ENCODE measurements around the gene MATCAP1.

DNA sequence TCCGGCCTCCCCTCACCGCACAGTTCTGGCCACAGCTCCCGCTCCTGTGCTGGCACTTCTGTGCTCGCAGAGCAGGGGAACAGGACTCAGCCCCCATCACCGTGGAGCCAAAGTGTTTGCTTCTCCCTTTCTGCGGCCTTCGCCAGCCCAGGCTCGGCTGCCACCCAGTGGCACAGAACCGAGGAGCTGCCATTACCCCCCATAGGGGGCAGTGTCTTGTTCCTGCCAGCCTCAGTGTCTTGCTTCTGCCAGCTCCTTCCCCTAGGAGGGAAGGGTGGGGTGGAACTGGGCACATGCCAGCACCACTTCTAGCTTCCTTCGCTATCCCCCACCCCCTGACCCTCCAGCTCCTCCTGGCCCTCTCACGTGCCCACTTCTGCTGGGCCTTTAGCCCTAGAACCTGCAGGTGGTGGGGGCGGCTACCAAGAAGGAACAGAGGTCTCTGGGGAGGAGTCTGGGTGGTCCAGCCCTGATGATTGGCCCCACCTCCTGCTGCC, 14.5 kb upstream of the MATCAP1 start:
- TF ChIP-seq, protein P1, sequence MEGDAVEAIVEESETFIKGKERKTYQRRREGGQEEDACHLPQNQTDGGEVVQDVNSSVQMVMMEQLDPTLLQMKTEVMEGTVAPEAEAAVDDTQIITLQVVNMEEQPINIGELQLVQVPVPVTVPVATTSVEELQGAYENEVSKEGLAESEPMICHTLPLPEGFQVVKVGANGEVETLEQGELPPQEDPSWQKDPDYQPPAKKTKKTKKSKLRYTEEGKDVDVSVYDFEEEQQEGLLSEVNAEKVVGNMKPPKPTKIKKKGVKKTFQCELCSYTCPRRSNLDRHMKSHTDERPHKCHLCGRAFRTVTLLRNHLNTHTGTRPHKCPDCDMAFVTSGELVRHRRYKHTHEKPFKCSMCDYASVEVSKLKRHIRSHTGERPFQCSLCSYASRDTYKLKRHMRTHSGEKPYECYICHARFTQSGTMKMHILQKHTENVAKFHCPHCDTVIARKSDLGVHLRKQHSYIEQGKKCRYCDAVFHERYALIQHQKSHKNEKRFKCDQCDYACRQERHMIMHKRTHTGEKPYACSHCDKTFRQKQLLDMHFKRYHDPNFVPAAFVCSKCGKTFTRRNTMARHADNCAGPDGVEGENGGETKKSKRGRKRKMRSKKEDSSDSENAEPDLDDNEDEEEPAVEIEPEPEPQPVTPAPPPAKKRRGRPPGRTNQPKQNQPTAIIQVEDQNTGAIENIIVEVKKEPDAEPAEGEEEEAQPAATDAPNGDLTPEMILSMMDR (IDR thresholded peaks at IDR 0.05): peak in 3 of 4 experiments; percentile 31 to 56 (median 38)
- no peak for TF ChIP-seq POLR2AphosphoS5 (IDR thresholded peaks at IDR 0.05)
- TF ChIP-seq EP300 (IDR thresholded peaks at IDR 0.05): no peak
- TF ChIP-seq POLR2A (IDR thresholded peaks at IDR 0.05): no peak
